NCI-H2081 treated with DMSO at 0.1 percent for 48 hours (cell line): ENCODE data around the gene HCFC1.

Source experiments
- DNase-seq: peaks from one replicate; lab custom pipeline; 2025; lab: John Stamatoyannopoulos, UW

HCFC1 gene

DNA sequence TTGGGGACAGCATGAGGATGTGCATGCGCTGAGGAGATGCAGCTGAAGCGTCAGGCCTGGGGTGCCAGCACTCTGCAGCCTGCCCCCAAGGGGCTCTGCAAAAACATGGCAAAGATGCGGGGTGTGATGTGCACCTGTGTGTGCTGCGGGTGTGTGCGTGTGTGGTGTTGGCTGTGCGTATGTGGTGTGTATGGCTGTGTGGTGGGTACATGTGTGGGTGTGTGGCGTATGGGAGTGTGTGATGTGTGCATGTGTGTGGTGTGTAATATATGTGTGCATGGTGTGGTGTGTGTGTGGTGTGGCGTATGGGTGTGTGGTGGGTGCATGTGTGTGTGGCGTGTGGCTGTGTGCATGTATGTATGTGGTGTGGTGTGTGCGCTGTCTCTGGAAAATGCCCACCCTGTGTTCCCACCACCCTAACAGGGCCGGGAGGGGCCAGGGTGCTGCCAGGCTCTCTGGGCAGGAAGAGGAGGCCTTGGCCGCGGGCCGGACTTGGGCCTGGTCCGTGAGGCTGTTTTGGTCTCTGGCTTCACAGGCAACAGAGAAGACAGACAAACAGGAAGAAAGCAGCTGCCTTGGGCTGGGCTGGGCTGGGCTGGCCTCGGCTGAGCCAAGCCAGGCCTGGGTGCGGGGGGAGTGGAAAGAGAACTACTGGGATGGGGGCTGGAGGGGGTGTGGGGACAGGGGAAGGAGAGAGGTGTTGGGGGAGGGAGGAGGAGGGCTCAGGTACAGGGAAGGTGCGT lies 68.2 kb downstream of the HCFC1 start:
- no peak for DNase-seq

DNA sequence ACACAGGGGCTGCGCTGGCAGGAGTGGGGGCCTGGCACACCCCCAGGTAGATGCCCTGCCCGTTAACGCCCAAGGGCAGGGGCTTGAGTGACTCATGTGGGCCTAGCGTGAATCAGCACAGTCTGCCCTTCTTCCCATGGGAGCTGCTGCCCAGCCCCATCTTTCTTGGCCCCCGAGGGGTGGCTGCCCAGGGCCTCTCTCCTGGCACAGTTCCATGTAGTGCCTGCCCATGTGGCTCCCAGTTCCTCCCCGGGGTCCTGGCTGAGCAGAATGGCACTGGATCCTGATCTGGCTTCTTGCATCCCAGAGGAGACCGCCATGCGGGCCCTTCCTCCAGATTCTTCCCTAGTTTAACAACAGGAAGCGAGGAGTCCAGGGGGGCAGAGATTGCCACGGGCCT lies 69.2 kb downstream of the HCFC1 start:
- DNase-seq: no peak

DNA sequence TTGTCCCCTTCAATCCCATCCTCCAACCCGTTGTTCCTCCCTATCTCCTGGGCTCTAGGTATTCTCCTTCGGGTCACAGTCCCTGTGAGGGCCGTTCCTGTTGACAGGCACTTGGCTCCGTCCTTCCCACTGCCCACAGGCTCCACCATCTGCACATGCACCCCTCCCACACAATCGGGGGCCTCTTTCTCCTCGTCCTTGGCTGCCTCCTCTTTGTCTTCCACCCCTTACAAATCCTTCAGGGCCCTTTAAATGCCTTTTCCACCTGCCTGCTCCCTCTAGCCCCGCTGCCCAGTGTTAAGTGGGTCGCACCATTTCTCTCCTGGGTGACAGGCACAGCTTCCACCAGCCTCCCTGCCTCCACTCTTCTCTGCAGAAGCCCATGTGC lies 69.9 kb downstream of the HCFC1 start:
- DNase-seq: no peak

DNA sequence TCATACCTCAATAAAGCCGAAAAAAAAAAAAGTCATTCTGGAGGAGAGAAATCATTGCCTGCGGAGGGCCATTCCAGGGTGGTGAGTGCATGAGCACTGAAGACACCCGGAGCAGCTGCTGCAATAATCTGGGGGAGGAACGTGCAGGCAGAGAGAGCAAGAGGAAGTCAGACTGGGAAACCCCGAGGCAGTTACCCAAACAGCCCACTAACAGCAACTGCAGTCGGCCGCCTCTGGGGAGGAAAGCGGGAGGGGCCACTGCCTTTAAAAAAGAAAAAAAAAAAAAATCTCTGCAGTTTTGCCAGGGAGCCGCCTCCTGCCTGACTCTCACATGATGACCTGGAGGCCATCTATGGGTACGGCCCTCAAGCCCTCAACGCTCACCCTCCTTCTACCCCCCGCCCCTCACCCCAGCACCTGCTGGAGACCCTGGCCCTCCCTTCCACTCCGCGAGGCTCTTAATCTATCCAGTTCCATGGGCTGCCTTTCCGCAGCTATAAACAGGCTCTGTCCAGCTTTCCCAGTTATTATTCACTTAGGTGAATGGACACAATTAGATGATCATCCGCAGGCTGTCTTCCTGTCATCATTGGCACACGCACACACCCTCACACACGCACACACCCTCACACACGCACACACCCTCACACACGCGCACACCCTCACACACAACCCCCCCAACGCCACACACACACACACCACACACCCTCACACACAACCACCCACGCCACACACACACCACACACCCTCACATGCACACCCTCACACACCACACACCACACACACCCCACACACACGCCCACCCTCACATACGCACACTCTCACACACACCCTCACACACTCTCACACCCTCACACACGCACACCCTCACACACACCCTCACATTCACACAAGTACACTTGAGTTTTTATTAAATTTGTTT lies 70.5 kb downstream of the HCFC1 start:
- DNase-seq: no peak

DNA sequence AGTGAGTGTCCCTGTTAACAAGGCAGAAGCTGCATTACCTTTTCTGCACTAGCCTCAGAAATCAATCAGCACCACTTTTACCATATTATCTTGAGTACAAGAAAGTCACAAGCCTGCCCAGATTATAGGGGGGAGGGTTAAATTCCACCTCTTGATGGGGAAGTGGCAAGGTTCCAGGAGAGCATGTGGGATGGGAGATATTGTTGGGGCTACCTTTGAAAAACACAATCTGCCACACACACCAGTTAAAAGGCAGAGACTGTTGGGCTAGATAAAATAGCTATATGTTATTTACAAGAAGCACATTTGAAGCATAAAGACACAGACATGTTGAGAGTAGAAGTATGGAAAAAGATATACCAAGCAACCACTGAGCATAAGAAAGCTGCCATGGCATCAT lies 73.7 kb downstream of the HCFC1 start:
- DNase-seq: no peak
